Activated CD8-positive, alpha-beta memory T cell treated with anti-CD3 and anti-CD28 coated beads, Interleukin-2, amount 50 U/mL, for 24 hours (primary cell): ENCODE measurements around the gene LTB4R.

Experiments used
- DNase-seq: peaks from one replicate; pipeline ENCODE4 v3.0.0-alpha.2; 2020; ENCODE audit errors: extremely low read depth

Gene LTB4R, protein sequence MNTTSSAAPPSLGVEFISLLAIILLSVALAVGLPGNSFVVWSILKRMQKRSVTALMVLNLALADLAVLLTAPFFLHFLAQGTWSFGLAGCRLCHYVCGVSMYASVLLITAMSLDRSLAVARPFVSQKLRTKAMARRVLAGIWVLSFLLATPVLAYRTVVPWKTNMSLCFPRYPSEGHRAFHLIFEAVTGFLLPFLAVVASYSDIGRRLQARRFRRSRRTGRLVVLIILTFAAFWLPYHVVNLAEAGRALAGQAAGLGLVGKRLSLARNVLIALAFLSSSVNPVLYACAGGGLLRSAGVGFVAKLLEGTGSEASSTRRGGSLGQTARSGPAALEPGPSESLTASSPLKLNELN

DNA sequence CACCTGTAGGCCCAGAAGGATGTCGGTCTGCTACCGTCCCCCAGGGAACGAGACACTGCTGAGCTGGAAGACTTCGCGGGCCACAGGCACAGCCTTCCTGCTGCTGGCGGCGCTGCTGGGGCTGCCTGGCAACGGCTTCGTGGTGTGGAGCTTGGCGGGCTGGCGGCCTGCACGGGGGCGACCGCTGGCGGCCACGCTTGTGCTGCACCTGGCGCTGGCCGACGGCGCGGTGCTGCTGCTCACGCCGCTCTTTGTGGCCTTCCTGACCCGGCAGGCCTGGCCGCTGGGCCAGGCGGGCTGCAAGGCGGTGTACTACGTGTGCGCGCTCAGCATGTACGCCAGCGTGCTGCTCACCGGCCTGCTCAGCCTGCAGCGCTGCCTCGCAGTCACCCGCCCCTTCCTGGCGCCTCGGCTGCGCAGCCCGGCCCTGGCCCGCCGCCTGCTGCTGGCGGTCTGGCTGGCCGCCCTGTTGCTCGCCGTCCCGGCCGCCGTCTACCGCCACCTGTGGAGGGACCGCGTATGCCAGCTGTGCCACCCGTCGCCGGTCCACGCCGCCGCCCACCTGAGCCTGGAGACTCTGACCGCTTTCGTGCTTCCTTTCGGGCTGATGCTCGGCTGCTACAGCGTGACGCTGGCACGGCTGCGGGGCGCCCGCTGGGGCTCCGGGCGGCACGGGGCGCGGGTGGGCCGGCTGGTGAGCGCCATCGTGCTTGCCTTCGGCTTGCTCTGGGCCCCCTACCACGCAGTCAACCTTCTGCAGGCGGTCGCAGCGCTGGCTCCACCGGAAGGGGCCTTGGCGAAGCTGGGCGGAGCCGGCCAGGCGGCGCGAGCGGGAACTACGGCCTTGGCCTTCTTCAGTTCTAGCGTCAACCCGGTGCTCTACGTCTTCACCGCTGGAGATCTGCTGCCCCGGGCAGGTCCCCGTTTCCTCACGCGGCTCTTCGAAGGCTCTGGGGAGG is at the start of gene LTB4R:
Gene LTB4R (plus strand): TSS at position 857 of the 959 bp plus-strand sequence. CDS start 4,150 bp downstream, outside the sequence.
- no peak for DNase-seq

GRCh38 chr14:24261969-24262327 is 49.4 kb upstream of the LTB4R start:
- DNase-seq = no peak

DNA sequence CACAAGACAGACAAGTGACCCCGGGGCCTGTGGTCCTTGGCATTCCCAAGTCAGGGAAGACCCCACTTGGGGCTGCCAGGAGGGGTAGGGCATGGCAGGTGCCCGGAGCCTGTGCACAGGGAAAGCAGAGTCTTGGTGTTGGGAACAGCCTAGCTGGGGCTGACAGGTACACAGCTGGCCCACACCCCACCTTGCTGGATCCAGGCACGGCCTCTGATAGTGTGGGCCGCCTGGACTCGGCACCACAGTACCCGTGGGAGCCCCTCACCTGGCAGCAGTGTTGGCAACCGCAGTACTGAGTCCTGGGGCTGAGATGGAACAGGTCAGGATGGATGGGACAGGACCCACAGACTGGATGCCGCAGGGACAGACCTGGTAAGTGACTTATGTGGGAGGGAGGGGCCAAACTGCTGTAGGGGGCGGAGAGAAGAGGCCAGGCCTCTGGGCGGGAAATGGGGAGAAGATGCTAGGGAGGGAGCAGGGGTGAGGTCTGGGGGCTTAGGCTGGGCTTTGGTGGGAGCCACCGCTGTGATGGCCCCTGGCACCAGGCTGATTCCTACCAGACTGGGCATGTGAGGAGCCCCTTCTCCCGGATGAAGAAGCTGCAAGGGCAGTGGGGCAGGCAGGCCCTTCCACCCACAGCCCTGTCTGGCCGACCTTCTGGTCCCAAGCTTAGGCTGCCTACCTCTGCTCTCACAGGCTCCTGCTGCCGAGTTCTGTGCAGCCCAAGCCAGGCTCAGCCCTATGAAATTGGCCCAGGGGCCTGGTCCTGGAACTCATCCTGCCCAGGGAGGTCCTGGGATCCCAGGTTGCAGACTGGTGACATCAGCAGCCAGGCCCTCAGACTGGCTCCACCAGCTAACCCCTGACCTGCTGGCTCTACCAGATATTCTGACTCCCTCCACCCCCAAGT is 48.2 kb upstream of the LTB4R start, which contains the start of gene TGM1:
Gene TGM1 (minus strand): TSS at position 357 of the 913 bp plus-strand sequence. CDS start 825 bp downstream, outside the sequence.
- no peak for DNase-seq

DNA sequence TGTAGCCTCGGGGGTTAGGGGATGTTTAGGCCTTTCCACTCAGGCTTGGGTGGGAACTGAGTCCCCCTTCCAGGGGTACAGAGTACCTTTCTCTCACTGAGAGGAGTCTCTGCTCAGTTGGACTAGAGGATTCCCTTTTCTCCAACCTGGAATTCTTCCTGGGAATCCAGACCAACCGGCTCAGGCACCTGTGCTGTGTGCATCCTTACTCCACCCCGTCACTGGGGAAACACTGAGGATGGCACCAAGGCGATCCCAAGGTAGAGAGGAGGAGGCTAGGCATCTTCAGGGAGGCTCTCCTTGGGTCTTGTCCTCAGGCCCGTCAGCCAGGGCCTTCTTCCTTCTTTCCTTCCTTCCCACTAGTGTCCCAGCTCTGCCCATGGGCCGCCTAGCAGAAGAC is 47.5 kb upstream of the LTB4R start:
- DNase-seq = no peak

GRCh38 chr14:24264298-24264697 is 47.0 kb upstream of the LTB4R start:
- no peak for DNase-seq

- DNase-seq = no peak
Observed at GRCh38 chr14:24266344-24267244, 44.7 kb upstream of the LTB4R start.

DNA sequence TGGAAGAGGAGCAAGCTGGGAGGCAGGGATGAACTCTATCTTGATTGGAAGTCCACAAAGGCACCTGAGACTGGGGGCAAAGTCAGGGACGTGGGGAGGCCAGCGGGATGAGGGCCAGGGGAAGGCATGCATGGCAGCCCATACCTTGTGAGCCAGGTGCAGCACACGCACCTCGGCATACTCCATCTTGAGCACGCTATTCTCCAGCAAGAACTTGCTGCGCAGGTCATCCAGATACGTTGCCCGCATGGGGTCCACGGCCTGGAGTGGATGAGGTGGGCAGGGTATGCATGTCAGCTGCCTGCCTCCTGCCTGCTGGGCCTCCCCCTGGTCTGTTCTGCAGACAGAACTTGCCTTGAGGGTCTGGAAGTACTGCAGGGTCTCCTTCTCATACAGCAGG is 43.8 kb upstream of the LTB4R start:
- no peak for DNase-seq

DNA sequence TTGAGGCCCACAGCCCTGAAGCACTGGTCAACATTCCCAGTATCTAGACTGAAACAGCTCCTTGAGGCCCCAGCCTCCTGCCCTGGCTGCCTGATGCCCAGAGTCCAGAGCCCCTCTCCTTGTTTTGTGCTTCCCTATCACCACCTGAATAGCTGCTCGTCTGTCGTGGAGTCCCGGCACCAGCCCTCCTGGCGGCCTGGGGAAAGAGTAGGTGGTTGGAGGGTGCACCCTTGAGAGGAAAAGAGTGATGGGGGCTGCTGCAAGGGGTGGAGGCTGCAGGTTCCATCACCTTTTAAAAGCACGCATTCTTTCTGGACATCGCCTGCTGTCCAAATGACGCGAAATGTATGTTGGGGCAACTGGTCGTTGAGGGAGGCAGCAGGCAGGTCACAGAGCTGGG is 43.1 kb upstream of the LTB4R start:
- DNase-seq = no peak

DNA sequence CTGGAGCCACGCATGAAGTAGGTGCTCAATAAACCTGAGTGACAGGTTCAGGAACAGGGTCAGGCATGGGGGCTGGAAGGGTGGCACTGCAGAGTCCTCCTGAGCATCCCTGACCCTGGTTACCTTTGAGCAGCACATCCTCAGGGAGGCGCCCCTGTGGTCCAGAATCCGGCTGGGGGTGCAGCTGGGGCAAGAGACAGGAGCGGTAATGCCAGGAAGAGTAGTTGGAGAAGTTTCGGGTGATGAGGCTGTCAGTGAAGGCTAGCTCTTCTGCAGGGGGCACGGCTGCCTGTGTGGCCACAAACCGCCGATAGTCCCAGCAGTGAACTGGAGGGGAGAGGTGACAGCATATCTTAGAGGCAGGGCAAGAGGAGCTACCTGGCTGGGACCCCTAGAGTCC is 41.9 kb upstream of the LTB4R start:
- DNase-seq = no peak

DNA sequence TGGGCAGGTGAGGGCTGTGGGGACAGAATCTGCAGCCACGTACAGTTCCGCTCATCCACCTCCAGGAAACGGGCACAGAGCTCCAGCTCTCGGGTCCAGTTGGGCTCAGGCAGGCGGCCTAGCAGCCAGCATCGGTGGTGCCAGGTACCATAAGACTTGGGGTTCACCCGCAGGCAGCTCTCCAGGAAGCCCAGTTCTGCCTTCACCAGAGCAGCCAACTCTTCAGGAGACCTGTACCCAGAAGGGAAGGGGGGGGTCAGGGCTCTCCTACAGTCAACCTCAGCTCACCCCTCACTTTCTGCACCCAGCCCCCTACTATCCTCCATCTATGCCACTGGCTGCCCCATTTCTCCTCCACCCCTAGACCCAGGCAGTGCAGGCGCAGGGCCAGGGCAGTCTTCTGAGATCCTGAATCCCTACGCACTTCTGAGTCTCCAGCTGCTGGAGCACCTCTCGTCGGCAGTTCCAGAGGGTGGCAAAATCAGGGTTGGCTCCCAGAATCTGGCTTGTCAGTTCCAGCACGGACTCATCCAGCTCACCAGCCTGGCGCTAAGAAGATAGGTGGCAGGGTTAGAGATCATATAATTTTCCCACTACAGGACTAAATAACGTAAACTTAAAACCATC is 41.3 kb upstream of the LTB4R start:
- no peak for DNase-seq

DNA sequence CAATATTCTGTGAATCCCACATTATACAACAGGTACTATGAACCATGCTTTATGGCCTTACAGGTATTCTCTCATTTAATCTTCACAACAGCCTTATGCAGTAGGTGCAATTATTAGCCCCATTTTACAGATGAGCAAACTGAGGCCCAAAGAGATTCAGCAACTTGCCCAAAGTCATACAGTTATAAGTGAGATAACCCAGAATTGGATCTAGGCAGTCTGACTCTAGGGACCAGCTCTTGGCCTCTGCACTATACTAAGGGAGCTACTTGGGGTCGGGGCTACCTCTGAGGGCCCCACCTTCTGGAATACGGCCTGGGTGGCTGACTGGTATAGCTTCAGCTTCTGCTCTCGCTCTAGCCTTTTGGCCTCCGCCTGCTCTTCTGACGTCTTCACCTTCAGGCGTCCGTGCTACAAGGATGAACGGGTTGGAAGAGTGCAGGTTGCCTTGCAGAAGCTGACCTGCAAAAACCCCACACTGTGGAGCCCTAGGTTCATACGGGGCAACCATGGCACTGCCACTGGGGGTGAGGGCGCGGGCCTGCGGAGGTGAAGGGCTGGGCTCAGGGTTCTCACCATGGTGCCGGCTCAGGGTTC is 40.7 kb upstream of the LTB4R start:
- no peak for DNase-seq

GRCh38 chr14:24271134-24271833 is 40.0 kb upstream of the LTB4R start, which contains the start of gene RABGGTA:
TSS of gene RABGGTA (minus strand) at chr14:24271597. CDS start at chr14:24271115, 482 bp downstream.
- peak; percentile 57 for DNase-seq

DNA sequence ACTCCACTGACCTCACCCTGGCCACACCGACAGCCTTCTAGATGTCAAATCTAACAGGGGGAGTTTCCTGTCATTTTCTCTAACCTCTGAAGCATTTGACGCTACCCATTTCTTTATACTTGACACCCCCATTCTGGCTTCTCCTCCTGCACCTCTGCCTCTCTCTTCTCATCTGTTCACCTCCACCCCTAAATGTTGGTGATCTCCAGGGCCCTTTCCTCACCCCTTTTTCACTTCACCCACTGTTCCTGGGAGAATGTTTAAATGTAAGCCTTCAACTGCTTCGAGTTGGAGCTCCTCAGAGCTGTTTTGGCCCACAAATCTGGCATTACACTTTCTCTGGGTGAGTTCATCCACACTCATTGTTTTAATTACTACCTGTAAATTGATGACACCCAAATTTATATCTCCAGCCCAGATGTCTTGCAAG is 39.5 kb upstream of the LTB4R start:
- no peak for DNase-seq

- no peak for DNase-seq
Observed at GRCh38 chr14:24272467-24272866, 38.8 kb upstream of the LTB4R start.

DNA sequence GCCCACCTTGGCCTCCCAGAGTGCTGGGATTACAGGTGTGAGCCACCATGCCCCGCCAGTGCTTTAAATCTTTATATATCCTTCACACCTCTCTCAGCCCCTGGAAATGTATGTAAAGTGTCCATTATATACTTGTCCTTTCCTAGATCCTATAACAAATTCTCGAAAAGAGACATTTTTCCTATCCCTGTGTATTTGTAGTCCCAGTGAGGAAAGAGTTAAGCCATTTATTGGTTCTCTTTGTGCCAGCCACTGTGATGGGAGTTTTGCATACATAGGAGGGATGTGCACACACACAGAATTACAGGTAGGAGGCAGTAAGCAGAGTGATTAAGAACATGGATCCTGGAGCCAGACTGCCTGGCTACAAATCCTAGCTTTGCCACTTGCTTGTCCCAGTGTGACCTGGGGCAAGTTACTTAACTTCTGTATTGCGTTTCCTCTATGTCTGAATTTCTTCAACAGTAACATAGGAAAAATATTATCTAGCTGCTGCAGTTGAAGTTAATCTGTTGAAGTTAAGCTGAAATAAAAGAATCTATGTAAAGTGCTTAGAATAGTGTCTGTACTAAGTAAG is 37.8 kb upstream of the LTB4R start:
- no peak for DNase-seq

GRCh38 chr14:24274101-24274543 is 37.2 kb upstream of the LTB4R start:
- DNase-seq = no peak

- DNase-seq = no peak
Observed at GRCh38 chr14:24277071-24277470, 34.2 kb upstream of the LTB4R start.

DNA sequence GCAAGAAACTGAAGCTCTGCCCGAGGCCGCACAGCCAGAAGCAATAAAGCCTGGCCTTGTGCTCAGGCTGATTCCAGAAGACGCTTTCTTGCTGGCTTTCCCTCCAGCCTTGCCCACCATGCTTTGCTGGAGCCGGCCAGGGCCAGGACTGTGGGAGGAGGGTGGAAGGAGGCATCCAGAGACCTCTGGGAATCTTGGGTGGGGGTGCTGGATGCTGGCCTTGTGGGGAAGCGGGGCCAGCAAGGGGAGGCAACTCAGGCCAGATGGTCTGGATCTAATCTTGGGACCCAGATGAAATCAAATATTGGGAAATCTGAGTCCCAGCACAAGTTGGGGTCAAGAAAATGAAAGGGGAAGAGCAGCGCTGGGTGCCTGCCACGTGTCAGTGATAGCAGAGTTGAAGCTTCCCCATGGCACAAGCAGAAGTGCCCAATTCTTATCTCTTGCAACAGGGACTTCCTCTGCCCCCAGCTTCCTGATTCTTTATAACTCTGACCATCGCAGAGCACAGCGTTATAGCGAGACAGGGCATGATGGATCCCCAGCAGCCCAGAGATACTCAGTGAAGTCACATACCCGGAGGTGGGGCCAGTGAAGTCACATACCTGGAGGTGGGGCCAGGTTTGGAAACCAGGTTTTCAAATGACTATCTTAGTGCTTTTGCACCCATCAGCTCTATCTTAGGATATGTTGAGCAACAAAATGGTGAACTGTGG is 33.5 kb upstream of the LTB4R start:
- DNase-seq = no peak
